B cell (primary cell): ENCODE results near the gene CCDC134. TPM values are rescaled to one million over a fixed set of nuclear protein-coding genes. Genes with fewer than 3 reads are reported as not detected.

Experiments
- ATAC-seq: fragments of 200-7000 bp; cut with Tn5 transposase; one replicate; pipeline ENCODE4 v1.10.0; 2021; ENCODE audit warnings: low read depth, mild to moderate bottlenecking, moderate number of reproducible peaks, moderate library complexity
- CTCF ChIA-PET: fragments of 350-600 bp; sonication (Branson Sonifier 250); formaldehyde crosslinking; loops from one replicate; lab custom pipeline; 2021; ENCODE audit warnings: antibody characterized with exemption, inconsistent platforms; lab: Charles Lee
- POLR2A ChIA-PET: fragments of 350-600 bp; sonication (Branson Sonifier 250); formaldehyde crosslinking; loops from one replicate; lab custom pipeline; 2021; ENCODE audit warnings: antibody characterized with exemption; lab: Charles Lee
- DNase-seq: peaks from one replicate; pipeline ENCODE4 v3.0.0; 2013
- H2AFZ ChIP-seq: 2 replicates; pipeline ENCODE4 v1.6.1; 2012; ENCODE audit warnings: mild to moderate bottlenecking, low read depth, low read length; ENCODE audit not compliant: insufficient read depth, poor library complexity, severe bottlenecking
- H3K27ac ChIP-seq, 2 donors: 1 replicate in 1 of 2; 2 replicates in 1 of 2; pipeline ENCODE4 v1.5.1; 2012 to 2013; ENCODE audit warnings: low read length in 2 of 2, mild to moderate bottlenecking in 2 of 2, moderate library complexity in 1 of 2
- H3K27me3 ChIP-seq, 4 experiments: fragments of 200-600 bp in 1 of 4; sonication (generic) in 1 of 4; replicated peaks in 1 of 4; 1 replicate in 2 of 4; 2 replicates in 2 of 4; pipeline versions ENCODE4 v1.6.1 to v1.7.0; 2013 to 2016; ENCODE audit warnings: low read length in 3 of 4, mild to moderate bottlenecking in 2 of 4, mixed read lengths in 1 of 4, moderate library complexity in 1 of 4; ENCODE audit not compliant: insufficient read depth in 4 of 4, control insufficient read depth in 3 of 4; ENCODE audit errors: control extremely low read depth in 1 of 4
- H3K36me3 ChIP-seq, 2 experiments: replicated peaks in 1 of 2; 1 replicate in 1 of 2; 2 replicates in 1 of 2; pipeline versions ENCODE4 v1.6.1 to v1.7.1; 2013; ENCODE audit warnings: low read length in 1 of 2; ENCODE audit not compliant: insufficient read depth in 2 of 2, control insufficient read depth in 1 of 2; ENCODE audit errors: control extremely low read depth in 1 of 2, extremely low read depth in 1 of 2
- H3K4me1 ChIP-seq, 2 donors: fragments of 200-600 bp in 1 of 2; sonication (generic) in 1 of 2; 1 replicate in 1 of 2; 2 replicates in 1 of 2; pipeline versions ENCODE4 v1.5.1 to v1.6.1; 2013 to 2017; ENCODE audit warnings: low read length in 2 of 2; ENCODE audit not compliant: control insufficient read depth in 2 of 2, insufficient read depth in 2 of 2
- H3K4me2 ChIP-seq: replicated peaks from 2 replicates; pipeline ENCODE3; 2012; ENCODE audit warnings: mild to moderate bottlenecking, low read depth, low read length; ENCODE audit not compliant: poor library complexity, severe bottlenecking
- H3K4me3 ChIP-seq, 5 experiments: fragments of 200-600 bp in 1 of 5; sonication (generic) in 1 of 5; 1 replicate in 3 of 5; 2 replicates in 2 of 5; pipeline versions ENCODE4 v1.5.1 to v1.7.0; 2011 to 2016; ENCODE audit warnings: low read length in 4 of 5, mild to moderate bottlenecking in 4 of 5, low read depth in 2 of 5, control low read depth in 1 of 5, moderate library complexity in 1 of 5; ENCODE audit not compliant: insufficient read depth in 1 of 5; ENCODE audit errors: control extremely low read depth in 1 of 5, extremely low read depth in 1 of 5
- H3K79me2 ChIP-seq: fragments of 200-600 bp; sonication (generic); one replicate; pipeline ENCODE4 v1.6.0; 2016; ENCODE audit warnings: low read length; ENCODE audit not compliant: control insufficient read depth, insufficient read depth
- H3K9ac ChIP-seq: fragments of 200-600 bp; sonication (generic); 2 replicates; pipeline ENCODE4 v1.6.1; 2017; ENCODE audit warnings: mild to moderate bottlenecking, low read length, moderate library complexity
- H3K9me3 ChIP-seq, 3 donors: one replicate each; pipeline versions ENCODE4 v1.6.1 to v1.7.1; 2013; ENCODE audit warnings: low read length in 2 of 3; ENCODE audit not compliant: control insufficient read depth in 2 of 3, insufficient read depth in 1 of 3; ENCODE audit errors: control extremely low read depth in 1 of 3
- H4K20me1 ChIP-seq: 2 replicates; pipeline ENCODE4 v1.6.0; 2012; ENCODE audit warnings: mild to moderate bottlenecking, low read length; ENCODE audit not compliant: insufficient read depth, control insufficient read depth, poor library complexity, severe bottlenecking
- H3K27ac Mint-ChIP-seq: one replicate; pipeline ENCODE4 v1.8.0; 2021; ENCODE audit warnings: mixed read lengths
- H3K27me3 Mint-ChIP-seq: one replicate; pipeline ENCODE4 v1.8.0; 2021; ENCODE audit warnings: mixed read lengths
- H3K4me1 Mint-ChIP-seq: one replicate; pipeline ENCODE4 v1.8.0; 2021; ENCODE audit warnings: mixed read lengths
- H3K4me3 Mint-ChIP-seq: one replicate; pipeline ENCODE4 v1.8.0; 2021; ENCODE audit warnings: mixed read lengths
- H3K9me3 Mint-ChIP-seq: one replicate; pipeline ENCODE4 v1.8.0; 2022; ENCODE audit warnings: mixed read lengths; ENCODE audit not compliant: insufficient read depth
- EZH2 ChIP-seq: IDR thresholded peaks from 2 replicates; pipeline ENCODE4 v1.6.1; 2012; ENCODE audit warnings: borderline replicate concordance, low read depth, mild to moderate bottlenecking, moderate library complexity, low read length; ENCODE audit not compliant: insufficient read depth, poor library complexity, severe bottlenecking
- WGBS: methylation state at CpG from one replicate; pipeline ENCODE4 v1.1.5; 2013; ENCODE audit warnings: missing lambda C conversion rate; ENCODE audit not compliant: insufficient coverage; 5-methylcytosine and 5-hydroxymethylcytosine counted together
- intact Hi-C: fragments of 100-400 bp; cut with micrococcal nuclease; formaldehyde crosslinking; loops from one replicate; pipeline ENCODE4 v1.10.0; 2022
- polyA plus RNA-seq: library from polyadenylated mRNA; depleted of rRNA; stranded (reverse); fragments of >200 nt; gene quantifications from 2 replicates; pipeline ENCODE4 v1.2.3, GENCODE V29; 2012
- total RNA-seq, 2 donors: library from RNA; stranded (reverse); fragments of 120-200 nt in 1 of 2; gene quantifications; 1 replicate in 1 of 2; 2 replicates in 1 of 2; pipeline versions ENCODE4 v1.2.3 to v1.2.4, GENCODE V29; 2013 to 2022
- TF ChIP-seq, protein P1 (sequence below): fragments of 200-600 bp; IDR thresholded peaks from one replicate; pipeline ENCODE4 v1.8.0; 2022; ENCODE audit warnings: antibody characterized with exemption, mild to moderate bottlenecking

The CCDC134 gene
- total and polyA plus RNA-seq, 2 donors (not counting 1 experiment from before 2014, with no cell fraction given), result 4.4 to 18.1 TPM

DNA sequence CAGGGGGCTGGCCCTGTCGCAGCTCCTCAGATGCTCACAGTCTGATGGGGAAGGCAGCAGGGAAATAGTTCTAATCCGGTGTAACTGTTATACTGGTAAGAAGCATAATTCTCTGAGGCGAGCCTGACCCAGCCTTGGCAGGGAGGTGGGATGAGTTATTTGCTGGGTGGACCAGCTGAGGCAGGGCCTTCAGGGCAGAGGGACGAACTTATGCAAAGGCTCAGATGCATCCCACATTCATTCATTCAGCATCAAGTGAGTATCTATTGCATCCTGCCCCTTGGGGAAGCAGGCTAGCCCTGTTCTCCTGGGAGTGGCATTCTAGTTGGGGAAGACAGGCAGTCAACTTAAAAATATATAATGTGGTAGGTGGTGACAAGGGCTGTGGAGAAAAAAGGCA, 18.8 kb downstream of the CCDC134 start:
- no peak overlapping the region for H3K4me2 ChIP-seq
- DNase-seq, result no peak
- no peak overlapping the region for H3K27ac Mint-ChIP-seq
- ChIA-PET CTCF (interaction anchor here (1.7 kb wide), 2 partner anchors 121 kb away, joined by 7 read pairs; no protein-coding TSS in a partner anchor), POLR2A (no interaction called here)
- no peaks in the 10 kb centered on the region for H3K27me3 Mint-ChIP-seq
- H3K9me3 ChIP-seq, result no peaks in the 10 kb centered on the region
- H3K27ac ChIP-seq, result no peak overlapping the region
- H3K4me1 Mint-ChIP-seq, result peaks cover 5% of the 10 kb centered on the region
- H3K27me3 ChIP-seq, result no peaks in the 10 kb centered on the region
- H3K36me3 ChIP-seq, result peaks cover 0 to 26% of the 10 kb centered on the region in 2 experiments
- WGBS, result 100% methylated on average over 2 of the region's 4 CpGs
- intact Hi-C loops, result no loop called here
- H3K9ac ChIP-seq, result no peak overlapping the region
- H3K4me1 ChIP-seq, result no peaks in the 10 kb centered on the region
- no peaks in the 10 kb centered on the region for H4K20me1 ChIP-seq
- H3K79me2 ChIP-seq, result peaks cover 3% of the 10 kb centered on the region
- ATAC-seq, result no peak
- no peaks in the 10 kb centered on the region for H3K9me3 Mint-ChIP-seq
- no peak overlapping the region for H3K4me3 Mint-ChIP-seq
- no peak overlapping the region for H2AFZ ChIP-seq
- no peak overlapping the region for H3K4me3 ChIP-seq
- TF ChIP-seq, protein P1, sequence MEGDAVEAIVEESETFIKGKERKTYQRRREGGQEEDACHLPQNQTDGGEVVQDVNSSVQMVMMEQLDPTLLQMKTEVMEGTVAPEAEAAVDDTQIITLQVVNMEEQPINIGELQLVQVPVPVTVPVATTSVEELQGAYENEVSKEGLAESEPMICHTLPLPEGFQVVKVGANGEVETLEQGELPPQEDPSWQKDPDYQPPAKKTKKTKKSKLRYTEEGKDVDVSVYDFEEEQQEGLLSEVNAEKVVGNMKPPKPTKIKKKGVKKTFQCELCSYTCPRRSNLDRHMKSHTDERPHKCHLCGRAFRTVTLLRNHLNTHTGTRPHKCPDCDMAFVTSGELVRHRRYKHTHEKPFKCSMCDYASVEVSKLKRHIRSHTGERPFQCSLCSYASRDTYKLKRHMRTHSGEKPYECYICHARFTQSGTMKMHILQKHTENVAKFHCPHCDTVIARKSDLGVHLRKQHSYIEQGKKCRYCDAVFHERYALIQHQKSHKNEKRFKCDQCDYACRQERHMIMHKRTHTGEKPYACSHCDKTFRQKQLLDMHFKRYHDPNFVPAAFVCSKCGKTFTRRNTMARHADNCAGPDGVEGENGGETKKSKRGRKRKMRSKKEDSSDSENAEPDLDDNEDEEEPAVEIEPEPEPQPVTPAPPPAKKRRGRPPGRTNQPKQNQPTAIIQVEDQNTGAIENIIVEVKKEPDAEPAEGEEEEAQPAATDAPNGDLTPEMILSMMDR, result no peak
- no peak for TF ChIP-seq EZH2

DNA sequence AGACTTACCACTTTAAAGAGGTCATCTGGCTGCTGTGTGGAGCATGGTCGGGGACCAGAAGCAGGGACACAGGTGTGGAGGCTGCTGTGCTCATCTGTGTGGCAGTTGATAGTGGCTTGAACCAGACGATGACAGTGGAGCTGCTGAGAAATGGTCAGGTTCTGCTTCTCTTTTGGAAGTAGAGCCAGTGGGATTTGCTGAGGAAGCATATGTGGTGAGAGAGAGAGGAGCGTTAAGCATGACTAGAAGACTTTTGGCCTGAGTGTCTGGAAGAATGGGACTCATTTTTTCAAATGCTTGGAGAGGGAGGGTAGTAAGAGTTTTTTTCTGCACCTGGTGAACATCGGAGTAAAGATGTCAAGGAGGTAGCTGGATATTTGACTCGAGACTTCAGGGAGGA, 20.0 kb downstream of the CCDC134 start:
- H3K27ac ChIP-seq, result no peak overlapping the region
- H3K4me2 ChIP-seq, result no peak overlapping the region
- H3K4me3 ChIP-seq, result no peak overlapping the region
- peaks cover 0 to 27% of the 10 kb centered on the region in 2 experiments for H3K36me3 ChIP-seq
- DNase-seq (no peak), ATAC-seq (no peak)
- H3K4me3 Mint-ChIP-seq, result no peak overlapping the region
- no peak overlapping the region for H2AFZ ChIP-seq
- no peaks in the 10 kb centered on the region for H3K9me3 Mint-ChIP-seq
- H3K4me1 Mint-ChIP-seq, result peaks cover 7% of the 10 kb centered on the region
- H3K9ac ChIP-seq, result no peak overlapping the region
- no peaks in the 10 kb centered on the region for H3K27me3 Mint-ChIP-seq
- no peaks in the 10 kb centered on the region for H4K20me1 ChIP-seq
- intact Hi-C loops, result no loop called here
- no peaks in the 10 kb centered on the region for H3K27me3 ChIP-seq
- TF ChIP-seq EZH2, result no peak
- TF ChIP-seq, protein P1, result no peak
- ChIA-PET CTCF (interaction anchor here (1.6 to 3.2 kb wide), 4 partner anchors 20 to 136 kb away, joined by 7 to 34 read pairs (median 13); partner anchors contain the start of gene CCDC134), POLR2A (interaction anchor here (2.7 kb wide), 1 partner anchor 96 kb away, joined by 6 read pairs; no protein-coding TSS in a partner anchor)
- 97% methylated on average over 5 of the region's 5 CpGs for WGBS
- H3K27ac Mint-ChIP-seq, result no peak overlapping the region
- H3K79me2 ChIP-seq, result peaks cover 12% of the 10 kb centered on the region
- no peaks in the 10 kb centered on the region for H3K9me3 ChIP-seq
- H3K4me1 ChIP-seq, result no peaks in the 10 kb centered on the region
